Breast epithelium (tissue), 3 donors: ENCODE data around the gene POLR2L.

Experiments
- CTCF ChIP-seq, 3 donors: fragments of 450-650 bp; IDR thresholded peaks; one replicate each; pipeline ENCODE4 v1.5.1; 2016 to 2017; ENCODE audit warnings: antibody characterized with exemption in 3 of 3, mild to moderate bottlenecking in 3 of 3, moderate library complexity in 3 of 3
- POLR2A ChIP-seq: fragments of 450-650 bp; IDR thresholded peaks from one replicate; pipeline ENCODE4 v1.6.1; 2016; ENCODE audit warnings: antibody characterized with exemption, mild to moderate bottlenecking, moderate library complexity

GRCh38 chr11:860234-861104 is 18.1 kb upstream of the POLR2L start:
- TF ChIP-seq CTCF (IDR thresholded peaks at IDR 0.05) = no peak
- TF ChIP-seq POLR2A = no peak
